ENCODE data around the gene GRIK5.

DNA sequence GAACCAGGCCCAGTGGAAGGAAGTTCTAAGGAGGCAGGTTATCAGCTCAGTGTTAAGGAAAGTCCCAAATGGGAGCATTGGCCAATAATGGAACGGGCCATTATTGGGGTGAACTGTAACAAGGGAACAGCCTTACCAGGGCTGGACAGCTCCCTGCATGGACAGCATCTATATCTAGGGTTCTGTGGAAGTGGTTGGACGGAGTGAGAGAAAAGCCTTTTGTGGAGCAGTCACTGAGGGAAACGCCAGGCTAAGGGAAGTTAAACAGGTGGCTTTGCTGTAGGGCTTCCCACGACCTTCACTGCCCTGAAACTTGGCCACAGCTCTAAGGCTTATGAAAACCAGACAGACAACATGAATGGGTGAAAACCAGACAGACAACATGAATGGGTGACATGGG, 45.2 kb upstream of the GRIK5 start:
- TF ChIP-seq MAX (IDR thresholded peaks at IDR 0.05) (no peak), CTCF (IDR thresholded peaks at IDR 0.05; ENCODE audit: low read depth, low read length, missing input control) (no peak), RXRA (IDR thresholded peaks at IDR 0.05) (no peak), EGR1 (IDR thresholded peaks at IDR 0.05; ENCODE audit: low read depth in 2 of 2) (no peak), RAD21 (IDR thresholded peaks at IDR 0.05) (no peak), SP1 (IDR thresholded peaks at IDR 0.05) (no peak)
- TF ChIP-seq, protein P1, sequence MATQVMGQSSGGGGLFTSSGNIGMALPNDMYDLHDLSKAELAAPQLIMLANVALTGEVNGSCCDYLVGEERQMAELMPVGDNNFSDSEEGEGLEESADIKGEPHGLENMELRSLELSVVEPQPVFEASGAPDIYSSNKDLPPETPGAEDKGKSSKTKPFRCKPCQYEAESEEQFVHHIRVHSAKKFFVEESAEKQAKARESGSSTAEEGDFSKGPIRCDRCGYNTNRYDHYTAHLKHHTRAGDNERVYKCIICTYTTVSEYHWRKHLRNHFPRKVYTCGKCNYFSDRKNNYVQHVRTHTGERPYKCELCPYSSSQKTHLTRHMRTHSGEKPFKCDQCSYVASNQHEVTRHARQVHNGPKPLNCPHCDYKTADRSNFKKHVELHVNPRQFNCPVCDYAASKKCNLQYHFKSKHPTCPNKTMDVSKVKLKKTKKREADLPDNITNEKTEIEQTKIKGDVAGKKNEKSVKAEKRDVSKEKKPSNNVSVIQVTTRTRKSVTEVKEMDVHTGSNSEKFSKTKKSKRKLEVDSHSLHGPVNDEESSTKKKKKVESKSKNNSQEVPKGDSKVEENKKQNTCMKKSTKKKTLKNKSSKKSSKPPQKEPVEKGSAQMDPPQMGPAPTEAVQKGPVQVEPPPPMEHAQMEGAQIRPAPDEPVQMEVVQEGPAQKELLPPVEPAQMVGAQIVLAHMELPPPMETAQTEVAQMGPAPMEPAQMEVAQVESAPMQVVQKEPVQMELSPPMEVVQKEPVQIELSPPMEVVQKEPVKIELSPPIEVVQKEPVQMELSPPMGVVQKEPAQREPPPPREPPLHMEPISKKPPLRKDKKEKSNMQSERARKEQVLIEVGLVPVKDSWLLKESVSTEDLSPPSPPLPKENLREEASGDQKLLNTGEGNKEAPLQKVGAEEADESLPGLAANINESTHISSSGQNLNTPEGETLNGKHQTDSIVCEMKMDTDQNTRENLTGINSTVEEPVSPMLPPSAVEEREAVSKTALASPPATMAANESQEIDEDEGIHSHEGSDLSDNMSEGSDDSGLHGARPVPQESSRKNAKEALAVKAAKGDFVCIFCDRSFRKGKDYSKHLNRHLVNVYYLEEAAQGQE (IDR thresholded peaks at IDR 0.05): no peak

All from liver (tissue), 3 donors.